A549 (cell line): ENCODE results near the gene FSD1.

ENCODE experiments used
- CHD2 ChIP-seq: fragments of 150-350 bp; IDR thresholded peaks from 2 replicates; pipeline ENCODE4 v1.6.1; 2014; ENCODE audit warnings: low read length; ENCODE audit not compliant: partially characterized antibody
- CHD4 ChIP-seq: fragments of 200-600 bp; sonication (generic); IDR thresholded peaks from 2 replicates; pipeline ENCODE4 v1.6.1; 2016; ENCODE audit warnings: antibody characterized with exemption, mild to moderate bottlenecking, borderline replicate concordance
- EP300 ChIP-seq, 2 experiments: fragments of >200 bp; sonication (Bioruptor Twin); formaldehyde crosslinking; IDR thresholded peaks; 2 replicates in 1 of 2; 3 replicates in 1 of 2; pipeline ENCODE4 v1.6.1; 2016 to 2017
- NFE2L2 ChIP-seq: fragments of 150-350 bp; conservative IDR thresholded peaks from 2 replicates; pipeline ENCODE4 v1.6.1; 2014; ENCODE audit warnings: low read length
- NR3C1 ChIP-seq: fragments of >200 bp; sonication (Bioruptor Twin); formaldehyde crosslinking; IDR thresholded peaks from 3 replicates; pipeline ENCODE4 v1.6.1; 2017
- POLR2A ChIP-seq: IDR thresholded peaks from 2 replicates; pipeline ENCODE4 v1.6.1; 2012; ENCODE audit warnings: mild to moderate bottlenecking, low read length
- RNF2 ChIP-seq: fragments of 200-600 bp; sonication (generic); IDR thresholded peaks from 2 replicates; pipeline ENCODE4 v1.6.1; 2016; ENCODE audit warnings: low read depth, mild to moderate bottlenecking, antibody characterized with exemption, moderate library complexity, borderline replicate concordance
- TF ChIP-seq, protein P1 (sequence below): fragments of >200 bp; sonication (Bioruptor Twin); formaldehyde crosslinking; IDR thresholded peaks from 3 replicates; pipeline ENCODE4 v1.5.1; 2016

- no peak for TF ChIP-seq NR3C1
- TF ChIP-seq EP300 (IDR thresholded peaks at IDR 0.05), result no peak
- TF ChIP-seq, protein P1, sequence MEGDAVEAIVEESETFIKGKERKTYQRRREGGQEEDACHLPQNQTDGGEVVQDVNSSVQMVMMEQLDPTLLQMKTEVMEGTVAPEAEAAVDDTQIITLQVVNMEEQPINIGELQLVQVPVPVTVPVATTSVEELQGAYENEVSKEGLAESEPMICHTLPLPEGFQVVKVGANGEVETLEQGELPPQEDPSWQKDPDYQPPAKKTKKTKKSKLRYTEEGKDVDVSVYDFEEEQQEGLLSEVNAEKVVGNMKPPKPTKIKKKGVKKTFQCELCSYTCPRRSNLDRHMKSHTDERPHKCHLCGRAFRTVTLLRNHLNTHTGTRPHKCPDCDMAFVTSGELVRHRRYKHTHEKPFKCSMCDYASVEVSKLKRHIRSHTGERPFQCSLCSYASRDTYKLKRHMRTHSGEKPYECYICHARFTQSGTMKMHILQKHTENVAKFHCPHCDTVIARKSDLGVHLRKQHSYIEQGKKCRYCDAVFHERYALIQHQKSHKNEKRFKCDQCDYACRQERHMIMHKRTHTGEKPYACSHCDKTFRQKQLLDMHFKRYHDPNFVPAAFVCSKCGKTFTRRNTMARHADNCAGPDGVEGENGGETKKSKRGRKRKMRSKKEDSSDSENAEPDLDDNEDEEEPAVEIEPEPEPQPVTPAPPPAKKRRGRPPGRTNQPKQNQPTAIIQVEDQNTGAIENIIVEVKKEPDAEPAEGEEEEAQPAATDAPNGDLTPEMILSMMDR, result no peak
- TF ChIP-seq CHD4, result no peak
- TF ChIP-seq POLR2A, result no peak
- no peak for TF ChIP-seq RNF2
- no peak for TF ChIP-seq NFE2L2
- no peak for TF ChIP-seq CHD2
These were observed 8.2 kb upstream of the FSD1 start for GRCh38 chr19:4295972-4296771.
